HG03520 (cell line): ENCODE measurements around the gene YEATS2.
"Not testable (repeated sequence)": the region's sequence is repeated elsewhere in the genome, so short reads cannot be mapped to it uniquely, and the experiment has no call there.

Source experiments
- ATAC-seq: cut with Tn5 transposase; IDR thresholded peaks from one replicate; pipeline ENCODE4 v1.9.1; 2021; ENCODE audit warnings: mild to moderate bottlenecking, moderate library complexity; ENCODE audit not compliant: unreplicated experiment

Gene YEATS2

DNA sequence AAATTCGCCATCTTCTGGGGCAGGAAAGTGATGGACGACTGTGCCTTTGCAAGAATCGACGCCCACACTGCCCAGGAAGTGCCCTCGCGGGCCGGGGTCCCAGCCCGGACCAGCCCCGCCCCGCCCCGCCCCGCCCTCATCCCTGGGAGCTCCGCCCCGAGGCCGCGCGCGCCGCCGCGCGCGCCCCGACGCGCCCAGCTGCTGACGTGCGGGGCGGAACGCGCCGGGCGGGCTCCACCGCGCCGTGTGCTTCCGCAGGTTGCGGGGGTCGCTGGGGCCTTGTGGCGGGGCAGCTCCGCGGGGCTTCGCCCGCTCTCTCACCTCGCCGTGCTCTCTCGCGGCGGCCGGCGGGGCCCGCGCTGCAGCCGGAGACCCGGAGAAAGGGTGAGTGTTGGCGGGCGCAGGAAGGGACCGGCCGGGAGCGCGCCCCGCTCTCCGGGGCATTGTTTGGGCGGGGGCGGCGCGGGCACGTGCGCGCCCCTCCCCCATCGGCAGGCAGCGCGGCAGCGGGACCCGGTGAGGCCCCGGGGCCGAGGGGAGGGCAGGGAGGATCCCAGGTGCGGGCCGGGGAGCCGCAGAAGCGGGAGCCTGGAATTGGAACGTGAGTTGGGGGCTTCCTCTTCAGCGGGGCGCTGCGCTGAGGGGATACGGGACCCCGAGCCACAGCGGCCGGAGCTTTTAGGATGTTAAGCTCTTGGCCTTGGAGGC is at the start of gene YEATS2:
YEATS2 (plus strand) TSS at position 188 of the 708 bp plus-strand sequence. CDS start 17,366 bp downstream, outside the sequence.
- ATAC-seq = peak; percentile 66

DNA sequence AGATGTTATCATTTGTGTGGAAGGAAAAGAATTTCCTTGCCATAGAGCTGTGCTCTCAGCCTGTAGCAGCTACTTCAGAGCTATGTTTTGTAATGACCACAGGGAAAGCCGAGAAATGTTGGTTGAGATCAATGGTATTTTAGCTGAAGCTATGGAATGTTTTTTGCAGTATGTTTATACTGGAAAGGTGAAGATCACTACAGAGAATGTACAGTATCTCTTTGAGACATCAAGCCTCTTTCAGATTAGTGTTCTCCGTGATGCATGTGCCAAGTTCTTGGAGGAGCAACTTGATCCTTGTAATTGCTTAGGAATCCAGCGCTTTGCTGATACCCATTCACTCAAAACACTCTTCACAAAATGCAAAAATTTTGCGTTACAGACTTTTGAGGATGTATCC is 47.0 kb upstream of the YEATS2 start:
- no peak for ATAC-seq

DNA sequence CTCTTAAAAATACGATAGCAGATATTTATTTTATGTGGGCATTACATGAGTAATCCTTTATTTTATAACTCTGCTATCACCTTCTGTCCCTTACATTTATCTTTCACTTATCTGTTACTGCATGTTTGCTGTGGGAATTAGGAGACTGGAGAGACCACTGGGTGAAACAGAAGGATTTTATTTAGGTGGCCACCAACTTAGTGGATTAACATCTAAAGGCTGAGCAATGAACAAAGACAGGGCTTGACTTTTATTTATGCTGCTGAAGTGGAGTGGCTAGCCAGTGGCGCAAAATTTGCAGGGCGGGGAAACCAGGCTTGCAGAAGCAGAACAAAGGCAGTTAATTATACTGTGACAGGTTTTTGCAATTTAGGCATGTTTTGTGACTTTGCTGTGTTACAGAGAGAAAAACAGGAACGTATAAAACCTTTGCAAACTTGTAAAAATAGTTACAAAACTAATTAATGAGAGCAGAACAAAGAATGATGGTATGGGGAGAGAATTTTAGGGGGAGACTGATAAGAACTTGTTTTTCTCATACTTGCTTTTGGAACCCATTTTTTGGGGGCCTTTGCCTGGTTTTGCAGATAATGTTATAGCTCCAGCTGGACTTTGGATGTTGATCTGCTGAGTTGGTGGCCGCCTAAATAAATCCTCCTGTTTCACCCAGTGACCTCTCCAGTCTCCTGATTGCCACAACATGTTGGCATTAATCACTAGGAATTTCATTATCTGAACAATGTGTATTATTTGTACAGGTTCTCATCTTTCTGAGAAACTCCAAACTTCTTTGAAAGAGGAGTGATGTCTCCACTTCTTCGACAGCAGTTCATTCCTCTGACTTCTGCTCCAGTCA is 44.2 kb upstream of the YEATS2 start:
- ATAC-seq = no peak

DNA sequence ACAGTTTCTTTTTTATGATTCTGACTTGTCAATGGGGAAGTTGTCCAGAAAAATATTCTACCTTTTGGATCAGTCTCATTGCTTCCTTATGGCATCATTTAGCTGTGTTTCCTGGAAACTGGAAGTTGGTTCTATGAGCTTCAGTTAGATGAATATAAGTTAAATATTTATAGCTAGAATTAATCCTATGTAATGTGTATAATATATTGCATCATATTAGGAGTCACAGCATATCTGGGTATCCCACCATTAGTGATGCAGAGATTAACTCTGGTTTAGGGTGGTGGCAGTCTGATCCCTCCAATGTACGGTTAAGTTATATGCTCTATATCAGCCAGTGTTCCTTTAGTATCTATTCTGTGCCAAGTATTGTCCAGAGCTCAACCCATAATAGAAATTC is 42.9 kb upstream of the YEATS2 start:
- no peak for ATAC-seq

DNA sequence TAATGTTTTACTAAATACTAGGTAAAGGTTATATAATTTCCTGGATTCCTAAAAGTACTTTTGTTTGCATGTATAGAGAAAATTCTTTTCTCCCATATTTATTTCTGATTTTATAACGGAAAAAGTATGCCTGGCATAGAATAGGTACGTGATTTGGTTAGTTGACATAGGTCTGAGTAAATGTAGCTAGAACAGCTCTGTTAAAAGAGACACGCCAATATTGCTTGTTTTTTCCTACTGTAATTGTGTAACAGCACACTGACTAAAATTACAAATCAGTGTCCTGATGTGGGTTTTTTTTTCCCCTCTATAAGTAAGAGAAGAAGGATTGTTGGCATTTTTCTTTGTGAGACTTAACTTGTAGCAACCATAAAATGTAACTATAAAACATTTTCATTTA is 35.5 kb upstream of the YEATS2 start:
- ATAC-seq = no peak

DNA sequence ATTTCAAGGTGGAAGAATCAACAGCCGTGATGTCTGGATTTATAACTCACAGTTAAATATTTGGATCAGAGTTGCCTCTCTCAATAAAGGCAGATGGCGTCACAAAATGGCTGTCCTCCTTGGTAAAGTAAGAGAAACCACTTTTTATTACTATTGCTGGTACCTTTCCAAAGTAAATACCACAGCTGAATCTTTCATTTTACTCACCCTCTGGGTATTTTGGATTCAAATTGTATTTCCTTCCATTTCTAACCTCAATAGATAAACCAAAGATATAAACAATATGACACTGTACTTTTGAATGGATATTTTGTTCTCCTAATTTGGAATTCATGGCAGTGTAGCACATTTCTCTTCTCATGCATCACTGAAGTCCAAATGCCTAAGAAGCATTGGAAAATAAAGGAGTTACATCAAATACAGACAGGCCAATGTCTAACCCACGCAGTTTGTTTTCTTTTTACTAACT is 32.6 kb upstream of the YEATS2 start:
- no peak for ATAC-seq

DNA sequence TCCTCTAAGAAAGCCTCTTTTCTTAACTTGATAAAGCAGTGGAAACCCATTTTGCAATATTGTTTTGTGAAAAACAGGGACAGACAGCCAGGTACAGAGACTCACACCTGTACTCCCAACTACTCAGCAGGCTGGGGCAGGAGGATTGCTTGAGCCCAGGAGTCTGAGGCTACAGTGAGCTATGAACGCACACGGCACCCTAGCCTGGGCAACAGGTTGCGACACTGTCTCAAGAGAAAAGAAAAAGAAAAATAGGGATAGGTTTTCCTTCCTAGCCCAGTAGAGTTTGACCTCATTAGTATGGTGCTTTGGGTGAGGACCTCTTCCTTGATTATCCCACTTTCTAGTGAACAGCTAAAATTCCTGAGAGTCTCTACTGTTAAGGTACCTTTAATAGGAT is 17.5 kb upstream of the YEATS2 start:
- ATAC-seq = no peak

DNA sequence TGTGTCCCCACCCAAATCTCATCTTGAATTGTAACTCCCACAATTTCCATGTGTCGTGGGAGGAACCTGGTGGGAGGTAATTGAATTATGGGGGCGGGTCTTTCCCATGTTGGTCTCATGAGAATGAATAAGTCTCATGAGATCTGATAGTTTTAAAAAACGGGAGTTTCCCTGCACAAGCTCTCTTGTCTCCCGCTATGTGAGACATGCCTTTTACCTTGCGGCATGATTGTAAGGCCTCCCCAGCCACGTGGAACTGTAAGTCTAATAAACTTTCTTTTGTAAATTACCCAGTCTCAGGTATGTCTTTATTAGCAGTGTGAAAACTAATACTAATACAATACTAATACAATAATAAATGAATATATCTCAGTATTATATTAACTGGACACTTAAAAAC is 9.9 kb upstream of the YEATS2 start:
- no peak for ATAC-seq

DNA sequence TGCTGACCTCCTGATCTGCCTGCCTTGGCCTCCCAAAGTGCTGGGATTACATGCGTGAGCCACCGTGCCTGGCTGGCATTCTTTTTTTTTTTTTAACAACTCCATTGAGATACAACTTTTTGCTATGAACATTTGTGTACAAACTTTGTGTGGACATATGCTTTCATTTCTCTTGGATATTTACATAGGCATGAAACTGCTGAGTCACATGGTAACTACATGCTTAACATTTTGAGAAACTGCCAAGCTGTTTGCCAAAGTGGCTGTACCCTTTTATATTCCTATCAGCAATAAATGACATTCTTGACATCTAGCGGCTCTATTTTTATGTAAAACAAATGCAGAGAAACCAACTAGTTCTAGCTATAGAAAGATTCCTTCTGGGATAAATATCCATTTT is 8.7 kb upstream of the YEATS2 start:
- ATAC-seq = no peak

DNA sequence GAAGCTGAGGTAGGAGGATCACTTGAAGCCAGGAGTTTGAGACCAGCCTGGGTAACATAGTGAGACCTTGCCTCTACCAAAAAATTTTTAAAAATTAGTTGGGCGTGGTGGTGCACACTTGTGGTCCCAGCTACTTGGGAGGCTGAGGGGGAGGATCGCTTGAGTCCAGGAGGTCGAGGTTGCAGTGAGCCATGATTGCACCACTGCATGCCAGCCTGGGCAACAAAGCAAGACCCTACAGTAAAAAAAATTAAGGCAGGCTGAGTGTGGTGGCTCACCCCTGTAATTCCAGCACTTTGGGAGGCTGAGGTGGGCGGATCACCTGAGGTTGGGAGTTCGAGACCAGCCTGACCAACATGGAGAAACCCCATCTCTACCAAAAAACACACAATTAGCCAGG is 8.0 kb upstream of the YEATS2 start:
- ATAC-seq = not testable (repeated sequence)

DNA sequence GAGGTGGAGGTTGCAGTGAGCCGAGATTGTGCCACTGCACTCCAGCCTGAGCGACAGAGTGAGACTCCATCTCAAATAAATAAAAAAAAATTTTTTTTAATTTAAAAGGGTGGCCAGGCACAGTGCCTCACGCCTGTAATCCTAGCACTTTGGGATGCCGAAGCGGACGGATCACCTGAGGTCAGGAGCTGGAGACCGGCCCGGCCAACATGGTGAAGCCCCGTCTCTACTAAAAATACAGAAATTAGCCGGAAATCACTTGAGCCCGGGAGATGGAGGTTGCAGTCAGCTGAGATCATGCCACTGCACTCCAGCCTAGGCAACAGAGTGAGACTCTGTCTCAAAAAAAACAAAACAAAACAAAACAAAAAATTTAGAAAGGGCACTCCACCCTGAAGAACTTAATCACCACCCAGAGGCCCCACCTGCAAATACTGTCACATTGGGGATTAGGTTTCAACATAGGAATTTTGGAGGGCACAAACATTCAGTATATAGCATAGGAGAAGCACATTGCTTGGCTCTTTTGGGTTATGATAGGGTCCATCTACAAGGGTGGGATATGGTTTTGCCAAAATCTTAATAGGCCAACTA is 7.1 kb upstream of the YEATS2 start:
- ATAC-seq = no peak

DNA sequence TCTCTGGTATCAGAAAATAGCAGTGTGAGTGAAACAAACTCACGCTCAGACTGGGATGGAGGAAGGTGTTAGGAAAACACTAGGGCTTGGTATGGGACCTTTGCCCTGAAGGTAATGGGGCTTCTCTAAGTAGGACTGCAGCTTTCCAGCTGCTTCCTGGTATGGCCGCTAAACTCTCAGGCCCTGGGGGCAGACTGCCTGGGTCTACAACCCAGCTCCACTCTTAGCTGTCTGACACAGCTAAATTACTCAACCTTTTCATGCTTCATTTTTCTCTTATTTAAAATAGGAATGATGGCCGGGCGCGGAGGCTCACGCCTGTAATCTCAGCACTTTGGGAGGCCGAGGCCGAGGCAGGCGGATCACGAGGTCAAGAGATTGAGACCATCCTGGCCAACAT is 5.2 kb upstream of the YEATS2 start:
- no peak for ATAC-seq

DNA sequence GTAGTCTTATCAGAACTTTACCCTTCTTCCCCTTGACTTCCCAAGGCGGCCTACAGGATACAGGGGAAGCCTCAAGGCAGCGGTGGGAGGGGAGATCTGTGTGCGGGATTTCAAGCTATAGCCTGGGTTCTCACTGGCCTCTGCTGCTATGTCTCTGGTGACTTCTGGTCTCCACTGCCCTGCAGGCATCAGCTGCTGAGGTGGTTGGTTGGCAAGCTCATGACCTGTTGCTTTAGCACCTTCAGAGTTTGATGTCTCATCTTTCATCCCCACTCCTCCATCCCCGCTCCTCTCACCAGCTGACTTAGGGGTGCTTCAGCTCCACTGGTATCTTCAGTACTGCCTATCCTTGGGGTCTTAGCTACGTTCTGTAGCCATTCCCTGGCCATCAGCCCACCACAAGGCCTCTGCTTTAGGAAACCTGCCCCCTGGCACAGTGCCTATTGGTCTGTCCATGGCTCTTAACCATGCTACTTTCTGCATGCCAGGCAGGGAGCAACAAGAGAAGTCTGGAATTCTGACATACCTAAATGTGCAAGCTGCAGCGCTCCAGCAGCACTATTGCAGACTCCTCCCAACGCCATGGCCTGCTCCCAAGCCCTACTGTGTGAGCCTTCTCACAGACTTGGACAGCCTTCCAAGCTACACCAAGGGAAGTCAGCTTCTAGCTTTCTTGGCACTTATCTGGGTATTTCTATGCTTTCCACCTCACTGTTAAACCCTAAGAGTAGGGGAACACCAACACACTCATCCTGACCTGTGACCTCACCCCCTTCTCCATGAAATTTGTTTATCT is 1.8 kb upstream of the YEATS2 start:
- no peak for ATAC-seq

DNA sequence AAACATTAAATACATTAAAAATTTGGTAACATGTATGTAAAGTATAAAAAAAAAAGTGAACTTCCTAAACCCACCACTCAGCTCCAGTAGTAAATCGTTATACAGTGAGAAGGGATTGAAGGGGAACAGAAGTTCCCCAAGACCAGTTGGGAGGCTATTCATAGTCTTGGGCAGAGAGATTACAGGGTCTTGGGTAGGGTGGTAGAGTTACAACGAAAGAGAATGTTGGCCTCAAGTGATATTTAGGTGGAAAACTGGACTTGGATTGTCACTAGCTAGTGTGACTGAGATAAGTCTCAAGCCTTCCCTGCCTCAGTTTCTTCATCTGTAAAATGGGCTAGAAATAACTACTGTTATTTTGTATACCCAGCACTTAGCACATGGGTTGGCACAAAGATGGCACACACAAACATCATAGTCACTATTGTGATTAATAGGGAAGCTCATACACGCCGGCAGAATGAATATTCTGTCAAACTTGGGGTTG is 431 bp upstream of the YEATS2 start:
- ATAC-seq = no peak

DNA sequence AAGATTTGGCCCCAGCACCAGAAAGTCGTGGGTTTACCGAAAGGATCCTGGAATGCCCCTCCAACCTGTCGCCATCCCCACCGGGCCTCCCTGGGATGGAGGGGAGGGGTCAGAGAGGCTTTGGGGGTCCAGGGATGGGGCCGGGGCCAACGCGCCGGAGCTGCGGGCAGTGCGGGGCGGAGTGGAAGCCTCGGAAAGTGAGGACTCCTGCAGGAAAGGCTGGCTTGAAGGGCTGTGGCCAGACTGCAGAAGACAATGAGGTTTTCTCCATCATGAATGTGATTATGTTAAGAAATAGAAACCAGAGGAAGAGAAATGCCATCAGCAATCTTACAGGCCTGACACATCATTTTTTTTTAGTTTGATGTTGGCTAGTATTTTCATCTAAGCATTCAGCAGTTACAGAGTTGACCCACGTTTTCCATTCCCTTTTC is 738 bp downstream of the YEATS2 start:
- ATAC-seq = no peak

DNA sequence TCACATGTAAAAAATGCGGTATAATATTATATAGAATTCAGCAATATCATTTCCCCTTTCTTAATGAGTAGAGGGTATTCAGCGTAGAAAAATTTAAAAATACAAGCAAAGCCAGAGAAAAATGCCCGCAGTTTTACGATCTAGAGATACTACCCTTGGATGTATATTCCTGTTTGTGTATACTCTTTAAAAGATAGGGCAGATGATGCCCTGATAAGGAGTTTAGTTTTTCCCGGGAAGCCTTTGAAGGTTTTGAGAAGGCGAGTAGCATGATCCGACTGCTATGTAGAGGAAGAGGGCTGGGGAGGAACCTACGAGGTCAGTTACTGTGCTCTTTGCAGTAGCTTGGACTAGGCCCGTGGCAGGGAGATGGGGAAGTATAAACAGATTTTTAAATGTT is 1.2 kb downstream of the YEATS2 start:
- ATAC-seq = no peak

DNA sequence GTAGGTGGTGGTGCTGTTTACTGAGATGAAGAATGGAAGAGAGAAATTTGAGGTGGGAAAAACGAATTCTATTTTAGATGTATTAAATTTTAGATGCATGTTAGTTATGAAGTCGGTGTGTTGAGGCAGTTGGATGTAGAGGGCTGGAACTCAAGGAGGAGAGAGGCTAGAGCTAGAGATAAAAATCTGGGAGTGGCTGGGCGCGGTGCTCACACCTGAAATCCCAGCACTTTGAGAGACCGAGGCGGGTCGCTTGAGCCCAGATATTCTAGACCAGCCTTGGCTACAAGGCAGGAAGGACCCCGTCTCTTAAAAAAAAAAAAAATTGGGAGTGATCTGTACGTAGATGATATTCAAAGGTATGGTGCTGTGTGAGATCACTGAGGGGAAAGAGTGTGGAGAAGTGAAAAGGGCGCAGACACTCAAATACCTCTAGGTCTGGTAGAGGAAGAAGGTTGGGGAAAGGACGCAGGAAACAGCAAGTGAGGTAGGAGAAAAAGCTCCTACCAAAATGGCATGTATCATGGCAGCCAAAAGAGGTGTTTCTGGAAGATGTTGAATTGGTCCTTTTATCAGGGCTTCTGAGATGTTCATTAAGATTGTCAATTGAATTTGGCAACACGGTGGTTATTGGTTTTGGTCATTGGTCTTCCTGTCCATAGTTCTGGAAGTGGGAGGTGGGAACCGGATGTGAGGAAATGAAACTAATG is 1.8 kb downstream of the YEATS2 start:
- ATAC-seq = no peak

DNA sequence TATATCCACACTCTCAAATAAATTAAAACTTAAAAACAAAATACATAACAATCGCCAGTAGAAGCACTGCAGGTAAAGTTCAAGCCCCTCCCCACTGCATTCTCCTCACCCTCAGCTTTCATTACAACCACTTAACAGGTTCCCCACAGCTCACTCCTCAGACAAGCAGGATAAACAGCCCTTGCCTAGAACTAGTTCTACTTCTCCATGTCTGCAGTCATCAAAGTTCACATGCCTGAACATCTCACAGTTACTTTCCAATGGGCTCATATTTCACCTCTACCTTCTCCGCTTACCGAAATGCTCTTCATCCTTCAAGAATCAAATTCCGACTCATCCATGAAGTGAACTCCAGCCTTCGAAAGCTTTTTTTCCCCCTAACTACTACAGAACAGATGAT is 4.1 kb downstream of the YEATS2 start:
- ATAC-seq = no peak

DNA sequence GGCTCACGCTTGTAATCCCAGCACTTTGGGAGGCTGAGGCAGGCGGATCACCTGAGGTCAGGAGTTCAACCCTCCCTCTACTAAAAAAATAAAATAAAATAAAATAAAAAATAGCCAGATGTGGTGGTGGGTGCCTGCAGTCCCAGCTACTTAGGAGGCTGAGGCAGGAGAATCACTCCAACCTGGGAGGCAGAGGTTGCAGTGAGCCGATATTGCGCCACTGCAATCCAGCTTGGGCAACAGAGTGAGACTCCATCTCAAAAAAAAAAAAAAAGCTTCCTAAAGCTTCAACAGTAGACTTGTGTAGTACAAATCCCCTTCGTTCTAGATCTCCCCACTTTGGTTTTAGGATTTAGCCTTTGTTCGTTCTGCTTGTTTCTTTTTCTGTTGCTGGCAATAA is 6.3 kb downstream of the YEATS2 start:
- not testable (repeated sequence) for ATAC-seq

DNA sequence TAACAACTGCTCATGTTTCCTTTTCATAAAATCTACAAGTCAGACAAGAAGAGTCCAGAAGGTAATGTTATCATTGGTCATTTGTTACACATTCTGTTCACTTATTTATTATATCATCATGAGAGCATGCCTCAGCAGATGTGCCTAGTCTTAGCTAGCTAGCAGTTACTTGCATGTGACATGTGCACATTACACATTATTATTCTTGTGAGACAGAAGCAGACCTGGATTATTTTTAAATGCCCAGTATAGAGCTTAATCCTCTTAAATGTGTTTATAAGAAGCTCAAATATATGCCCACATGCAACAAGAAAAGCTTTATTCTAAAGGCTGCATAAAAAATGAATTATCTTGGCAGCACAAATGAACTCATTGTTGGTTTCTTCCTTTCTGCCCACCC is 12.6 kb downstream of the YEATS2 start:
- ATAC-seq = no peak
